IMR-90 (cell line): ENCODE results near the gene AP5B1. TPM values are rescaled to one million over a fixed set of nuclear protein-coding genes. Genes with fewer than 3 reads are reported as not detected.

ENCODE experiments used
- ATAC-seq: fragments of 200-7000 bp; cut with Tn5 transposase; 2 replicates; pipeline ENCODE4 v1.9.1; 2020; ENCODE audit warnings: low read depth, mild to moderate bottlenecking, moderate library complexity
- BruUV-seq: library from RNA; stranded (reverse); fragments of 400-500 nt; replicated peaks from 2 replicates; lab custom pipeline; 2021; lab: Mats Ljungman, UMichigan
- CTCF ChIA-PET: fragments of 300-600 bp; formaldehyde crosslinking; extraction: SDS; loops from one replicate; lab custom pipeline; 2021; ENCODE audit warnings: antibody characterized with exemption; lab: Yijun Ruan, JAX
- POLR2A ChIA-PET: fragments of 300-600 bp; sonication (Branson Sonifier 250); formaldehyde crosslinking; loops from one replicate; lab custom pipeline; 2022; ENCODE audit warnings: antibody characterized with exemption; ENCODE audit not compliant: unreplicated experiment; lab: Charles Lee
- DNase-seq: peaks from one replicate; pipeline ENCODE4 v3.0.0; 2013
- H2AFZ ChIP-seq: replicated peaks from 2 replicates; pipeline ENCODE3; 2013; ENCODE audit warnings: low read length, mild to moderate bottlenecking; ENCODE audit not compliant: poor library complexity
- H2AK5ac ChIP-seq: 2 replicates; pipeline ENCODE4 v1.6.1; 2013; ENCODE audit warnings: low read depth, low read length, inconsistent platforms
- H2AK9ac ChIP-seq: replicated peaks from 2 replicates; pipeline ENCODE3; 2013; ENCODE audit warnings: mild to moderate bottlenecking, low read depth, low read length, moderate library complexity; ENCODE audit not compliant: poor library complexity
- H2BK120ac ChIP-seq: 2 replicates; pipeline ENCODE4 v1.6.1; 2013; ENCODE audit warnings: low read depth, low read length, inconsistent platforms
- H2BK15ac ChIP-seq: 3 replicates; pipeline ENCODE4 v1.6.1; 2013; ENCODE audit warnings: low read depth, low read length, inconsistent platforms
- H2BK20ac ChIP-seq: 2 replicates; pipeline ENCODE4 v1.6.1; 2013; ENCODE audit warnings: low read depth, mild to moderate bottlenecking, inconsistent platforms, low read length, moderate library complexity
- H2BK5ac ChIP-seq: 2 replicates; pipeline ENCODE4 v1.6.1; 2013; ENCODE audit warnings: mild to moderate bottlenecking, low read depth, low read length, inconsistent platforms; ENCODE audit not compliant: poor library complexity, severe bottlenecking
- H3K14ac ChIP-seq: replicated peaks from 2 replicates; pipeline ENCODE4 v1.6.1; 2013; ENCODE audit warnings: low read depth, low read length, inconsistent platforms
- H3K18ac ChIP-seq: 2 replicates; pipeline ENCODE4 v1.6.1; 2013; ENCODE audit warnings: low read depth, low read length, control low read depth
- H3K23ac ChIP-seq: 2 replicates; pipeline ENCODE4 v1.6.1; 2013; ENCODE audit warnings: low read depth, low read length, inconsistent platforms
- H3K27ac ChIP-seq: 2 replicates; pipeline ENCODE4 v1.5.1; 2013; ENCODE audit warnings: mild to moderate bottlenecking, control low read depth, low read length; ENCODE audit not compliant: insufficient read depth
- H3K27me3 ChIP-seq: 2 replicates; pipeline ENCODE4 v1.6.1; 2013; ENCODE audit warnings: low read length; ENCODE audit not compliant: control insufficient read depth, insufficient read depth
- H3K36me3 ChIP-seq: 2 replicates; pipeline ENCODE4 v1.6.1; 2013; ENCODE audit warnings: low read length, mixed read lengths; ENCODE audit not compliant: control insufficient read depth, insufficient read depth
- H3K4ac ChIP-seq: 2 replicates; pipeline ENCODE4 v1.6.1; 2013; ENCODE audit warnings: low read depth, low read length, inconsistent platforms
- H3K4me1 ChIP-seq: 2 replicates; pipeline ENCODE4 v1.6.1; 2013; ENCODE audit warnings: low read length, mixed read lengths; ENCODE audit not compliant: control insufficient read depth, insufficient read depth
- H3K4me2 ChIP-seq: 2 replicates; pipeline ENCODE4 v1.6.1; 2013; ENCODE audit warnings: low read depth, mild to moderate bottlenecking, control low read depth, low read length, moderate library complexity
- H3K4me3 ChIP-seq: 2 replicates; pipeline ENCODE4 v1.5.1; 2013; ENCODE audit warnings: low read depth, mild to moderate bottlenecking, control low read depth, low read length, moderate library complexity; ENCODE audit not compliant: insufficient read depth
- H3K56ac ChIP-seq: 2 replicates; pipeline ENCODE4 v1.6.1; 2013; ENCODE audit warnings: low read length, inconsistent platforms; ENCODE audit not compliant: insufficient read depth; ENCODE audit errors: extremely low read depth
- H3K79me1 ChIP-seq, 2 experiments: 2 replicates each; pipeline ENCODE4 v1.6.1; 2013; ENCODE audit warnings: low read length in 2 of 2, inconsistent platforms in 1 of 2, low read depth in 1 of 2
- H3K9ac ChIP-seq: 2 replicates; pipeline ENCODE4 v1.6.1; 2013; ENCODE audit warnings: low read depth, low read length, control low read depth
- H3K9me1 ChIP-seq: 2 replicates; pipeline ENCODE4 v1.6.1; 2013; ENCODE audit warnings: low read length, inconsistent platforms; ENCODE audit not compliant: insufficient read depth
- H3K9me3 ChIP-seq: 2 replicates; pipeline ENCODE4 v1.6.1; 2013; ENCODE audit warnings: low read length; ENCODE audit not compliant: control insufficient read depth, insufficient read depth
- H4K20me1 ChIP-seq: 2 replicates; pipeline ENCODE4 v1.6.1; 2013; ENCODE audit warnings: low read length, inconsistent platforms; ENCODE audit not compliant: insufficient read depth
- H4K5ac ChIP-seq: 2 replicates; pipeline ENCODE4 v1.6.1; 2013; ENCODE audit warnings: mild to moderate bottlenecking, low read depth, low read length, control low read depth
- H4K8ac ChIP-seq, 2 experiments: 2 replicates each; pipeline ENCODE4 v1.6.1; 2013; ENCODE audit warnings: low read depth in 2 of 2, low read length in 2 of 2, control low read depth in 1 of 2, inconsistent platforms in 1 of 2
- H4K91ac ChIP-seq: 2 replicates; pipeline ENCODE4 v1.6.1; 2013; ENCODE audit warnings: low read depth, low read length, inconsistent platforms; ENCODE audit not compliant: insufficient read depth
- BHLHE40 ChIP-seq: fragments of 150-350 bp; IDR thresholded peaks from 2 replicates; pipeline ENCODE4 v1.6.1; 2016; ENCODE audit warnings: mild to moderate bottlenecking, low read depth, low read length
- CEBPB ChIP-seq: IDR thresholded peaks from 2 replicates; pipeline ENCODE4 v1.6.1; 2012; ENCODE audit warnings: low read depth, low read length, improper control_type of control experiment
- CHD1 ChIP-seq: IDR thresholded peaks from 2 replicates; pipeline ENCODE4 v1.6.1; 2012; ENCODE audit warnings: low read depth, low read length, improper control_type of control experiment
- FOS ChIP-seq: fragments of 150-350 bp; IDR thresholded peaks from 2 replicates; pipeline ENCODE4 v1.6.1; 2016; ENCODE audit warnings: low read depth, low read length
- MAFK ChIP-seq: IDR thresholded peaks from 2 replicates; pipeline ENCODE4 v1.6.1; 2012; ENCODE audit warnings: low read depth, low read length, improper control_type of control experiment
- MXI1 ChIP-seq: IDR thresholded peaks from 2 replicates; pipeline ENCODE4 v1.6.1; 2012; ENCODE audit warnings: low read depth, mild to moderate bottlenecking, low read length, moderate library complexity, borderline replicate concordance
- NFE2L2 ChIP-seq: fragments of 150-350 bp; IDR thresholded peaks from 2 replicates; pipeline ENCODE4 v1.6.1; 2016; ENCODE audit warnings: low read depth, mild to moderate bottlenecking, low read length
- POLR2A ChIP-seq: IDR thresholded peaks from 2 replicates; pipeline ENCODE4 v1.6.1; 2012; ENCODE audit warnings: mild to moderate bottlenecking, low read depth, low read length
- RFX5 ChIP-seq: IDR thresholded peaks from 2 replicates; pipeline ENCODE4 v1.8.0; 2012; ENCODE audit warnings: low read depth, mild to moderate bottlenecking, low read length, moderate library complexity
- WGBS, 2 experiments: methylation state at CpG; one replicate each; pipeline versions ENCODE4 v1.1.5 to v1.1.7; 2013; ENCODE audit warnings: missing lambda C conversion rate in 2 of 2; ENCODE audit not compliant: insufficient read length in 1 of 2; ENCODE audit errors: extremely low coverage in 2 of 2; 5-methylcytosine and 5-hydroxymethylcytosine counted together
- dilution Hi-C: fragments of 300-500 bp; cut with HindIII; formaldehyde crosslinking; loops from one replicate; pipeline ENCODE4 v1.14.3; 2018; ENCODE audit warnings: low sequenced_read_pairs; ENCODE audit not compliant: unreplicated experiment
- in situ Hi-C: fragments of 300-500 bp; cut with MboI; formaldehyde crosslinking; loops from 3 replicates; pipeline ENCODE4 v1.14.3; 2019; ENCODE audit warnings: low sequenced_read_pairs, inconsistent platforms, mixed read lengths
- intact Hi-C: fragments of 100-400 bp; cut with micrococcal nuclease; formaldehyde crosslinking; loops from 2 replicates; pipeline ENCODE4 v1.10.0; 2022
- polyA plus RNA-seq, 3 experiments: library from polyadenylated mRNA; depleted of rRNA; stranded (reverse); fragments of >200 nt; gene quantifications; 2 replicates each; pipeline ENCODE4 v1.2.3, GENCODE V29; 2012; ENCODE audit warnings: low replicate concordance in 1 of 3
- total RNA-seq: library from RNA; depleted of rRNA; stranded (reverse); fragments of >200 nt; gene quantifications from 2 replicates; pipeline ENCODE4 v1.2.3, GENCODE V29; 2012
- TF ChIP-seq, protein P1 (sequence below): conservative IDR thresholded peaks from 2 replicates; pipeline ENCODE4 v1.5.1; 2012; ENCODE audit warnings: mild to moderate bottlenecking, low read depth, low read length, improper control_type of control experiment
- TF ChIP-seq, protein P2 (sequence below): fragments of 150-350 bp; IDR thresholded peaks from 2 replicates; pipeline ENCODE4 v1.6.1; 2017; ENCODE audit warnings: mild to moderate bottlenecking, antibody characterized with exemption, low read length, low read depth

AP5B1 gene
- total and polyA plus RNA-seq, 2 of the 4 experiments (the other 2 are of a cell fraction) = 2.5 to 5.0 TPM

DNA sequence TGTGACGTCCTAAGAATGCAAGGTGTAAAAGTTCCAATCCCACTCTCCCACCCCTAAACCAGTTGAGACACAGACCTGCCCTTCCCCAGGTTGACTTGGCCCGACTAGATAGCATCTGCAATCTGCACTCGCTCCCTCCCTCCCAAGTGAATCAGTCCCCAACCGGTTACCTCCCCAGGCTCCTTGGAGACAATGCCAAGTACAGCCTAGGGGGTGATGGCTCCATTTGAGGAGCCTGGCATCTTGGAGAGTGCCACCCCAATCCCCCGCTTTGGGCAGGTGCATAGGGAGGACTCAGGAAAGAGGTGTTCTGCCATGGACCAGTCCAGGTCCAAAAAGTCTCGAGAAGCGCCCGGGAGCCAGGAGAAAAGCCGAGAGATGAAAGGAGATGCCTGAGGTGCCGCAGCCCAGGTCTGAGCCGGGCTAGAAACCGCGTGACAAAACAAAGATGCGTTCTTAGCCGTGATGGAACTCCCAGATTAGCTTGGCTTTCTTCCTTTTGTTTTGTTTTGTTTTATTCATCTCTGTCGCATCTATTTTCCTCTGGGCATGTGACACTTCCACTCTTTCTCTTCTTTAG lies 34.3 kb upstream of the AP5B1 start:
- Histone ChIP-seq H3K79me1 (no peaks in the 10 kb centered on the region; a peak in 1 of 4 replicates), H3K4me3 (no peak overlapping the region), H3K4ac (no peak overlapping the region), H3K9me3 (no peaks in the 10 kb centered on the region), H4K5ac (no peak overlapping the region), H2AK5ac (no peak overlapping the region), H2AFZ (no peak overlapping the region), H4K91ac (no peak overlapping the region), H3K4me2 (no peak overlapping the region), H3K4me1 (no peaks in the 10 kb centered on the region), H2AK9ac (no peak overlapping the region), H3K9ac (no peak overlapping the region), H3K9me1 (peaks cover 3% of the 10 kb centered on the region; the same call in 1 of the 2 replicates), H4K20me1 (no peaks in the 10 kb centered on the region), H2BK15ac (no peak overlapping the region), H4K8ac (no peak overlapping the region), H3K27me3 (peaks cover 15% of the 10 kb centered on the region), H3K18ac (no peak overlapping the region), H3K36me3 (no peaks in the 10 kb centered on the region), H3K14ac (no peak overlapping the region), H3K56ac (no peak overlapping the region), H2BK5ac (no peak overlapping the region), H2BK120ac (no peak overlapping the region), H2BK20ac (no peak overlapping the region), H3K23ac (no peak overlapping the region), H3K27ac (no peak overlapping the region)
- BruUV-seq = no TSS peak
- POLR2A ChIA-PET = no interaction called here
- WGBS, 2 experiments = 98% methylated on average over 5 of the region's 16 CpGs; no CpG with 5 or more reads in 1 of the 2 experiments
- TF ChIP-seq NFE2L2 (no peak), BHLHE40 (no peak), RFX5 (no peak), CHD1 (no peak), MAFK (no peak), POLR2A (no peak), CEBPB (no peak), MXI1 (no peak), FOS (no peak)
- TF ChIP-seq, protein P1, sequence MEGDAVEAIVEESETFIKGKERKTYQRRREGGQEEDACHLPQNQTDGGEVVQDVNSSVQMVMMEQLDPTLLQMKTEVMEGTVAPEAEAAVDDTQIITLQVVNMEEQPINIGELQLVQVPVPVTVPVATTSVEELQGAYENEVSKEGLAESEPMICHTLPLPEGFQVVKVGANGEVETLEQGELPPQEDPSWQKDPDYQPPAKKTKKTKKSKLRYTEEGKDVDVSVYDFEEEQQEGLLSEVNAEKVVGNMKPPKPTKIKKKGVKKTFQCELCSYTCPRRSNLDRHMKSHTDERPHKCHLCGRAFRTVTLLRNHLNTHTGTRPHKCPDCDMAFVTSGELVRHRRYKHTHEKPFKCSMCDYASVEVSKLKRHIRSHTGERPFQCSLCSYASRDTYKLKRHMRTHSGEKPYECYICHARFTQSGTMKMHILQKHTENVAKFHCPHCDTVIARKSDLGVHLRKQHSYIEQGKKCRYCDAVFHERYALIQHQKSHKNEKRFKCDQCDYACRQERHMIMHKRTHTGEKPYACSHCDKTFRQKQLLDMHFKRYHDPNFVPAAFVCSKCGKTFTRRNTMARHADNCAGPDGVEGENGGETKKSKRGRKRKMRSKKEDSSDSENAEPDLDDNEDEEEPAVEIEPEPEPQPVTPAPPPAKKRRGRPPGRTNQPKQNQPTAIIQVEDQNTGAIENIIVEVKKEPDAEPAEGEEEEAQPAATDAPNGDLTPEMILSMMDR = no peak
- TF ChIP-seq, protein P2, sequence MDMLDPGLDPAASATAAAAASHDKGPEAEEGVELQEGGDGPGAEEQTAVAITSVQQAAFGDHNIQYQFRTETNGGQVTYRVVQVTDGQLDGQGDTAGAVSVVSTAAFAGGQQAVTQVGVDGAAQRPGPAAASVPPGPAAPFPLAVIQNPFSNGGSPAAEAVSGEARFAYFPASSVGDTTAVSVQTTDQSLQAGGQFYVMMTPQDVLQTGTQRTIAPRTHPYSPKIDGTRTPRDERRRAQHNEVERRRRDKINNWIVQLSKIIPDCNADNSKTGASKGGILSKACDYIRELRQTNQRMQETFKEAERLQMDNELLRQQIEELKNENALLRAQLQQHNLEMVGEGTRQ = no peak
- CTCF ChIA-PET = no interaction called here
- intact Hi-C loops (loop anchor here (5.0 kb wide), 1 partner anchor 48 kb away; no protein-coding TSS in a partner anchor), in situ Hi-C loops (loop anchor here (5.0 kb wide), 1 partner anchor 103 kb away; the partner anchor contains the start of gene KAT5), dilution Hi-C loops (no loop called here)
- no peak for ATAC-seq
- no peak for DNase-seq
